H1 (cell line): ENCODE results near the gene NMRK1. TPM values are rescaled to one million over a fixed set of nuclear protein-coding genes. Genes with fewer than 3 reads are reported as not detected.

Source experiments
- CBX8 ChIP-seq: fragments of 300-800, 300-1000 bp; sonication (generic); IDR thresholded peaks from 2 replicates; pipeline ENCODE4 v1.7.1; 2016; ENCODE audit warnings: low read depth, low read length, borderline replicate concordance
- EZH2 ChIP-seq: fragments of 200-600 bp; sonication (generic); IDR thresholded peaks from 2 replicates; pipeline ENCODE4 v1.7.1; 2012; ENCODE audit warnings: low read depth, mild to moderate bottlenecking, moderate library complexity, low read length, inconsistent platforms; ENCODE audit not compliant: severe bottlenecking
- SIRT6 ChIP-seq: IDR thresholded peaks from one replicate; pipeline ENCODE4 v1.7.1; 2012; ENCODE audit warnings: low read length, inconsistent platforms
- polyA plus RNA-seq, 7 experiments: library from polyadenylated mRNA; depleted of rRNA in 3 of 7; stranded (reverse) in 5 of 7; unstranded in 2 of 7; fragments of >200 nt in 5 of 7; fragments of 200-250 nt in 2 of 7; gene quantifications; 1 replicate in 5 of 7; 2 replicates in 1 of 7; 4 replicates in 1 of 7; pipeline versions ENCODE4 v1.2.1 to v1.2.3, GENCODE V29; 2011 to 2013; ENCODE audit warnings: missing spikeins in 2 of 7, mixed read lengths in 2 of 7
- total RNA-seq: library from RNA; stranded (reverse); fragmentation: NEBNext Ultra II Directional; extraction: Animal tissue kit (Norgen Biotek cat#: 25700); gene quantifications from 2 replicates; pipeline ENCODE4 v1.2.1, GENCODE V29; 2021

The NMRK1 gene
- total and polyA plus RNA-seq, 2 of the 8 experiments (the other 6 are each of a cell fraction or from before 2014, with no cell fraction given): 5.8 to 8.1 TPM

GRCh38 chr9:75120686-75121085, 32.7 kb upstream of the NMRK1 start (continued):
- TF ChIP-seq SIRT6 (no peak), CBX8 (no peak), EZH2 (no peak)
